Measurements from ENCODE around the gene DUSP5.
"Not testable (repeated sequence)": the region's sequence is repeated elsewhere in the genome, so short reads cannot be mapped to it uniquely, and the experiment has no call there.

The DUSP5 gene

GRCh38 chr10:110497438-110498086 is at the start of gene DUSP5:
TSS of gene DUSP5 (plus strand) at chr10:110497907. CDS start at chr10:110498122, 215 bp downstream.
- DNase-seq (ENCODE audit: low spot score), result peak; percentile 91

GRCh38 chr10:110448682-110449418 is 48.9 kb upstream of the DUSP5 start:
- DNase-seq (ENCODE audit: low spot score), result no peak

GRCh38 chr10:110455446-110455845 is 42.3 kb upstream of the DUSP5 start:
- no peak for DNase-seq (ENCODE audit: low spot score)

GRCh38 chr10:110456046-110456445 is 41.7 kb upstream of the DUSP5 start:
- DNase-seq (ENCODE audit: low spot score), result no peak

- no peak for DNase-seq (ENCODE audit: low spot score)
These were observed 41.1 kb upstream of the DUSP5 start for GRCh38 chr10:110456523-110457091.

GRCh38 chr10:110457851-110458250 is 39.9 kb upstream of the DUSP5 start:
- DNase-seq (ENCODE audit: low spot score), result no peak

- no peak for DNase-seq (ENCODE audit: low spot score)
These were observed 39.3 kb upstream of the DUSP5 start for GRCh38 chr10:110458266-110458920.

GRCh38 chr10:110459600-110459999 is 38.1 kb upstream of the DUSP5 start:
- no peak for DNase-seq (ENCODE audit: low spot score)

GRCh38 chr10:110460111-110460809 is 37.4 kb upstream of the DUSP5 start:
- peak; percentile 70 for DNase-seq (ENCODE audit: low spot score)

- no peak for DNase-seq (ENCODE audit: low spot score)
These were observed 36.6 kb upstream of the DUSP5 start for GRCh38 chr10:110461088-110461487.

GRCh38 chr10:110461530-110461929 is 36.2 kb upstream of the DUSP5 start:
- DNase-seq (ENCODE audit: low spot score), result no peak

- no peak for DNase-seq (ENCODE audit: low spot score)
These were observed 35.3 kb upstream of the DUSP5 start for GRCh38 chr10:110462166-110463095.

- DNase-seq (ENCODE audit: low spot score), result not testable (repeated sequence)
These were observed 29.4 kb upstream of the DUSP5 start for GRCh38 chr10:110468258-110468657.

- not testable (repeated sequence) for DNase-seq (ENCODE audit: low spot score)
These were observed 27.2 kb upstream of the DUSP5 start for GRCh38 chr10:110470541-110470940.

- DNase-seq (ENCODE audit: low spot score), result no peak
These were observed 26.1 kb upstream of the DUSP5 start for GRCh38 chr10:110471566-110472139.

GRCh38 chr10:110474017-110474416 is 23.7 kb upstream of the DUSP5 start:
- no peak for DNase-seq (ENCODE audit: low spot score)

GRCh38 chr10:110474826-110475225 is 22.9 kb upstream of the DUSP5 start:
- no peak for DNase-seq (ENCODE audit: low spot score)

- DNase-seq (ENCODE audit: low spot score), result no peak
These were observed 21.8 kb upstream of the DUSP5 start for GRCh38 chr10:110475722-110476515.

GRCh38 chr10:110479710-110480109 is 18.0 kb upstream of the DUSP5 start:
- no peak for DNase-seq (ENCODE audit: low spot score)

GRCh38 chr10:110480387-110480786 is 17.3 kb upstream of the DUSP5 start:
- DNase-seq (ENCODE audit: low spot score), result no peak

All from SW480 (cell line).